Heart left ventricle (tissue), 16 donors: ENCODE data around the gene CHD3. TPM values are rescaled to one million over a fixed set of nuclear protein-coding genes. Genes with fewer than 3 reads are reported as not detected.

ENCODE experiments used
- ATAC-seq, 4 donors: fragments of 200-7000 bp; cut with Tn5 transposase; one replicate each; pipeline ENCODE4 v1.9.1; 2020 to 2022; ENCODE audit warnings: moderate library complexity in 4 of 4, mild to moderate bottlenecking in 3 of 4, moderate number of reproducible peaks in 1 of 4
- DNase-seq, 5 donors: peaks; one replicate each; pipeline ENCODE4 v3.0.0-alpha.2; 2020
- H3K27ac ChIP-seq, 12 donors: fragments of 200-600 bp; sonication (generic) in 4 of 12; one replicate each; pipeline versions ENCODE4 v1.5.0 to v1.8.0; 2016 to 2022; ENCODE audit warnings: mild to moderate bottlenecking in 2 of 12
- H3K27me3 ChIP-seq, 9 donors: fragments of 200-600 bp; sonication (generic) in 2 of 9; one replicate each; pipeline versions ENCODE4 v1.5.1 to v1.8.0; 2016 to 2022; ENCODE audit warnings: mild to moderate bottlenecking in 3 of 9
- H3K36me3 ChIP-seq, 9 donors: fragments of 200-600 bp; sonication (generic) in 2 of 9; one replicate each; pipeline versions ENCODE4 v1.5.0 to v1.8.0; 2018 to 2022; ENCODE audit warnings: mild to moderate bottlenecking in 2 of 9
- H3K4me1 ChIP-seq, 12 donors: fragments of 200-600 bp; sonication (generic) in 4 of 12; one replicate each; pipeline versions ENCODE4 v1.5.0 to v1.8.0; 2016 to 2022; ENCODE audit warnings: mild to moderate bottlenecking in 3 of 12
- H3K4me3 ChIP-seq, 12 donors: fragments of 200-600 bp; sonication (generic) in 4 of 12; one replicate each; pipeline versions ENCODE4 v1.5.0 to v1.8.0; 2017 to 2022; ENCODE audit warnings: mild to moderate bottlenecking in 9 of 12, moderate library complexity in 4 of 12
- H3K9me3 ChIP-seq, 12 donors: fragments of 200-600 bp; sonication (generic) in 4 of 12; one replicate each; pipeline versions ENCODE4 v1.5.0 to v1.8.0; 2016 to 2022; ENCODE audit warnings: mild to moderate bottlenecking in 1 of 12
- CTCF ChIP-seq, 12 donors: fragments of 200-600 bp; sonication (generic) in 4 of 12; IDR thresholded peaks; one replicate each; pipeline versions ENCODE4 v1.5.0 to v1.8.0; 2018 to 2022; ENCODE audit warnings: antibody characterized with exemption in 12 of 12, mild to moderate bottlenecking in 5 of 12
- POLR2A ChIP-seq, 2 donors: fragments of 450-650 bp; IDR thresholded peaks; one replicate each; pipeline ENCODE4 v1.6.1; 2017; ENCODE audit warnings: antibody characterized with exemption in 2 of 2, mild to moderate bottlenecking in 2 of 2, moderate library complexity in 2 of 2
- WGBS, 4 donors: extraction: QIAGEN DNeasy Blood & Tissue Kit in 2 of 4; methylation state at CpG; one replicate each; pipeline versions ENCODE4 v1.1.5 to v1.1.7; 2013 to 2018; 5-methylcytosine and 5-hydroxymethylcytosine counted together
- intact Hi-C, 10 donors: fragments of 100-400 bp; cut with DNase I; formaldehyde crosslinking; loops; one replicate each; pipeline versions ENCODE4 v1.11.1 to v1.14.2; 2022
- polyA plus RNA-seq, 2 donors: library from polyadenylated mRNA; stranded (reverse); fragments of 200-250 nt; gene quantifications; one replicate each; pipeline ENCODE4 v1.2.3, GENCODE V29; 2013
- total RNA-seq, 9 donors: library from RNA; depleted of rRNA in 2 of 9; stranded (reverse); fragments of >200 nt in 2 of 9; fragmentation: NEBNext Ultra II Directional in 3 of 9; extraction: Animal tissue kit (Norgen Biotek cat#: 25700) in 3 of 9; gene quantifications; one replicate each; pipeline versions ENCODE4 v1.1.0 to v1.2.4, GENCODE V29; 2016 to 2023
- donor health status: ischemic (EF 13 %, LVEDD 7.1; RV severe dilation, severe dysfunction).
- donor health status: healthy with polysubstance abuse.
- donor health status: DM: no; HTN: yes; CAD: no.
- donor health status: DM: no; HTN: no; CAD: no.
- donor health status: ischemic (EF 25% LVEDD 6.9; RV normal size, moderate dysfunction).
- donor health status: ischemic (EF 25% LVEDD 5.7; RV mildly dilated, moderate dysfunction).
- donor health status: healthy.
- donor health status: DM: yes; HTN: yes; CAD: no.
- donor health status: ischemic (EF 35%, LVEDD 5.7; RV mildly dilated, moderate dysfunction).
- donor health status: nonischemic (EF 11% LVEDD 7.7; RV severe dilation, severe dysfunction).
- donor health status: DM: yes; HTN: yes; CAD: no.
- donor health status: PGD.
- donor health status: ischemic (EF 29% LVEDD 5.4; RV normal size, mild dysfunction).
- donor health status: nonischemic (EF 23%, LVEDD 6.1; RV moderate dilation, normal function).

The CHD3 gene
- total and polyA plus RNA-seq, 11 donors = 6.7 to 30.6 (median 14.3) TPM

- ATAC-seq (peak; percentile 1 to 41 (median 19)), DNase-seq (peak; percentile 84 to 91 (median 86))
- Histone ChIP-seq H3K36me3 (peaks cover 0 to 37% (median 24%) of the 10 kb centered on the region in 9 donors), H3K27me3 (no peaks in the 10 kb centered on the region), H3K4me3 (peak overlapping the region; percentile 48 to 90 (median 80)), H3K9me3 (no peaks in the 10 kb centered on the region), H3K4me1 (peaks cover 11 to 70% (median 48%) of the 10 kb centered on the region in 12 donors), H3K27ac (peak overlapping the region; percentile 66 to 99 (median 95))
- intact Hi-C loops = loop anchor here in 5 of 10 donors (1.0 to 10.0 kb wide), 7 partner anchors 8 to 608 kb away; partner anchors contain the start of genes KDM6B (in 2 of the 5), PER1 (in 2 of the 5), CHRNB1 (in 1 of the 5) and DVL2 (in 1 of the 5)
- WGBS, 4 donors = 0 to 1% (median 0%) methylated on average over 42 to 47 of the region's 47 CpGs
- peak in 1 of 2 donors; percentile 40 for TF ChIP-seq POLR2A (IDR thresholded peaks at IDR 0.05)
- TF ChIP-seq CTCF (IDR thresholded peaks at IDR 0.05) = no peak
Measured at GRCh38 chr17:7842380-7843256, 46.0 kb upstream of the CHD3 start.

GRCh38 chr17:7843257-7843535 is 45.4 kb upstream of the CHD3 start:
- Histone ChIP-seq H3K4me3 (peak overlapping the region; percentile 48 to 90 (median 80)), H3K27me3 (no peaks in the 10 kb centered on the region), H3K36me3 (peaks cover 0 to 41% (median 28%) of the 10 kb centered on the region in 9 donors), H3K4me1 (peaks cover 11 to 64% (median 45%) of the 10 kb centered on the region in 12 donors), H3K27ac (peak overlapping the region; percentile 66 to 99 (median 95)), H3K9me3 (no peaks in the 10 kb centered on the region)
- intact Hi-C loops = loop anchor here in 4 of 10 donors (1.0 to 10.0 kb wide), 7 partner anchors 9 to 608 kb away; partner anchors contain the start of genes PER1 (in 2 of the 4), CHRNB1 (in 1 of the 4), DVL2 (in 1 of the 4) and GABARAP (in 1 of the 4)
- DNase-seq (no peak), ATAC-seq (no peak)
- WGBS, 4 donors = 0 to 1% (median 0%) methylated on average over 15 to 17 of the region's 17 CpGs
- no peak for TF ChIP-seq CTCF (IDR thresholded peaks at IDR 0.05)
- TF ChIP-seq POLR2A (IDR thresholded peaks at IDR 0.05) = peak in 1 of 2 donors; percentile 4

- Histone ChIP-seq H3K9me3 (no peaks in the 10 kb centered on the region), H3K27me3 (no peaks in the 10 kb centered on the region), H3K4me1 (peaks cover 11 to 59% (median 42%) of the 10 kb centered on the region in 12 donors), H3K36me3 (peaks cover 0 to 44% (median 33%) of the 10 kb centered on the region in 9 donors), H3K27ac (peak overlapping the region; percentile 66 to 99 (median 95)), H3K4me3 (peak overlapping the region; percentile 48 to 90 (median 80))
- intact Hi-C loops = loop anchor here in 5 of 10 donors (1.0 to 10.0 kb wide), 8 partner anchors 9 to 609 kb away; partner anchors contain the start of genes PER1 (in 2 of the 5), CHRNB1 (in 1 of the 5), DVL2 (in 1 of the 5) and GABARAP (in 1 of the 5)
- peak in 1 of 2 donors; percentile 27 for TF ChIP-seq POLR2A (IDR thresholded peaks at IDR 0.05)
- TF ChIP-seq CTCF (IDR thresholded peaks at IDR 0.05) = no peak
- 0 to 2% (median 1%) methylated on average over 44 to 61 of the region's 61 CpGs for WGBS, 4 donors
- ATAC-seq (peak; percentile 7 to 48 (median 32)), DNase-seq (peak; percentile 86 to 90 (median 88))
Measured at GRCh38 chr17:7843536-7844291, 44.9 kb upstream of the CHD3 start.
